Measurements from ENCODE around the gene LINGO4.

LINGO4 gene

DNA sequence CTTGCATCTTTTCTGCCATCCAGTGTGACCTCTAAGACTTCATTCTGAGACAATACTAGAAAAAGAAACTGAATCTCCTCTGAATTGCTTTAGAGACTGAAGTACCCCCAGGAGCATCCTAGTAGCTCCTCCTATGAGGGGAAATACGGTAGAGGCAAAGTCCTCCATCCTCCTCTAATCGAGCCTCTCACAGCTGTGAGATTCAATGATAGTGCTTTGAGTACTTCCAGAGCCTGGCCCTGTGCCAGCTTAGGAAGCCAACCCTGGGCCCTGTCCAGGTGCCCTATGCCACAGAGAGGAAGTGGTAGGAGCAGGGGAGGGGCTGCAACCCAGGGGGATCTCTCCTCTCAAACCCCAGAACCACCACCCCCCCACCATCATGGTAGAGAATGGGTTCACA is 15.7 kb upstream of the LINGO4 start:
- no peaks in the 10 kb centered on the region for H3K36me3 ChIP-seq (ENCODE audit: control insufficient read depth, insufficient read depth, low read length, severe bottlenecking)
- H3K4me1 ChIP-seq (ENCODE audit: control insufficient read depth, insufficient read depth, low read length) = peaks cover 30% of the 10 kb centered on the region
- no peak overlapping the region for H3K4me3 ChIP-seq (ENCODE audit: low read length)
- H3K9ac ChIP-seq (ENCODE audit: low read length) = no peak overlapping the region
- H3K9me3 ChIP-seq (ENCODE audit: control insufficient read depth, low read length) = no peaks in the 10 kb centered on the region
- peaks cover 39% of the 10 kb centered on the region for H3K27me3 ChIP-seq (replicated peaks; ENCODE audit: control insufficient read depth, insufficient read depth, low read length)
- no peak for DNase-seq (ENCODE audit: low read depth)

GRCh38 chr1:151819976-151820623 is 14.9 kb upstream of the LINGO4 start:
- Histone ChIP-seq H3K36me3 (ENCODE audit: control insufficient read depth, insufficient read depth, low read length, severe bottlenecking) (no peaks in the 10 kb centered on the region), H3K9me3 (ENCODE audit: control insufficient read depth, low read length) (no peaks in the 10 kb centered on the region), H3K4me3 (ENCODE audit: low read length) (no peak overlapping the region), H3K4me1 (ENCODE audit: control insufficient read depth, insufficient read depth, low read length) (peaks cover 22% of the 10 kb centered on the region), H3K9ac (ENCODE audit: low read length) (no peak overlapping the region), H3K27me3 (replicated peaks; ENCODE audit: control insufficient read depth, insufficient read depth, low read length) (peaks cover 46% of the 10 kb centered on the region)
- no peak for DNase-seq (ENCODE audit: low read depth)

DNA sequence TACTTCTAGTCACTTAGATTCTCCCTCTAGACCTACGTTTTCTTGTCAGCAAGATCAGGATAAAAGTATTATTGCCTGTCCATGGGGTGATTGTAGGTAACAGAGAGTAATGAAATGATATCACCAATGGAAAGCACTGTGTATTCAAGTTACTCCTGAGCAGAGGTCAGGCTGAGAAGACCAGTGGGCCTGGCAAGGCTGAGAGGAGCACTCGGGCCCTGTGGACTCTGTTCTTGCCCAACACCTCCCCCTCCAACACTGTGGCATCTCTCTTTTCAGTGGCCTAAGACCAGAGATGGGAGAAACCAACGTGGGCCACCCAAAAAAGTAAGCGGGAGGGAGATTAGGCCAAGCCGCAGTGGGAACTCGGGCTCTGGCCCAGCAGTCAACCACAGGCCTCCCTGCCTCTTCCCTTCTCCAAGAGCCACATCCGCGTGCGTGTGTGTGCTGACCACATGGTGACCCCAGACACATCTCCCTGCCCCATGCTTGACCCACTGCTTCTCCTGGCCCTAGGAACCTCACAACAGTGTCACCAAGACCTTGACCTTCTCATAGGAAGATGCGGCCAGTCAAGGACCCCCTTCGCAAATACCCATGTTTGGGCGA is 14.1 kb upstream of the LINGO4 start:
- H3K27me3 ChIP-seq (replicated peaks; ENCODE audit: control insufficient read depth, insufficient read depth, low read length) = peaks cover 49% of the 10 kb centered on the region

DNA sequence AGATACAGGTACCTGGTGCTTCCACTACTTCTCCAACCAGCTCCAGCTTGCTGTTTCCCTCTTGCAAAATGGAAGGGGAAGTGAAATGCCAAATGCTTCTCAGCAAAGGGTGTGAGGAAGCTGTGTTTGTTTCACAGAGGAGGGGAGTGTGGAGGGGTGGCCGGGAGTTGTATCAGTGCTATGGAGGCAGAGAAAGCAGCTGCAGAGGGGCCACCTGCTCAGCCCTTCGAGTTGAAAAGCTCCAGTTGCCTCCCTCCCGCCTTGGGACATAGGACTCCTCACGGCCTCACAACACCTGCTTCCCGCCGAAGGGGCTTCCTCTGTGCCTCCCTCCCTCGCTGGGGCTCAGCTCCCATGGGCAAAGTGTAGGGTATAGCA is 12.1 kb upstream of the LINGO4 start:
- H3K4me1 ChIP-seq (ENCODE audit: control insufficient read depth, insufficient read depth, low read length) = peaks cover 20% of the 10 kb centered on the region
- no peaks in the 10 kb centered on the region for H3K9me3 ChIP-seq (ENCODE audit: control insufficient read depth, low read length)
- H3K9ac ChIP-seq (ENCODE audit: low read length) = no peak overlapping the region
- no peak overlapping the region for H3K4me3 ChIP-seq (ENCODE audit: low read length)
- no peaks in the 10 kb centered on the region for H3K36me3 ChIP-seq (ENCODE audit: control insufficient read depth, insufficient read depth, low read length, severe bottlenecking)
- H3K27me3 ChIP-seq (replicated peaks; ENCODE audit: control insufficient read depth, insufficient read depth, low read length) = peaks cover 49% of the 10 kb centered on the region
- DNase-seq (ENCODE audit: low read depth) = no peak

More for the DNA sequence above, 14.1 kb upstream of the LINGO4 start:
- no peak overlapping the region for H3K9ac ChIP-seq (ENCODE audit: low read length)
- H3K36me3 ChIP-seq (ENCODE audit: control insufficient read depth, insufficient read depth, low read length, severe bottlenecking) = no peaks in the 10 kb centered on the region
- DNase-seq (ENCODE audit: low read depth) = no peak
- peaks cover 20% of the 10 kb centered on the region for H3K4me1 ChIP-seq (ENCODE audit: control insufficient read depth, insufficient read depth, low read length)
- no peak overlapping the region for H3K4me3 ChIP-seq (ENCODE audit: low read length)
- no peaks in the 10 kb centered on the region for H3K9me3 ChIP-seq (ENCODE audit: control insufficient read depth, low read length)

DNA sequence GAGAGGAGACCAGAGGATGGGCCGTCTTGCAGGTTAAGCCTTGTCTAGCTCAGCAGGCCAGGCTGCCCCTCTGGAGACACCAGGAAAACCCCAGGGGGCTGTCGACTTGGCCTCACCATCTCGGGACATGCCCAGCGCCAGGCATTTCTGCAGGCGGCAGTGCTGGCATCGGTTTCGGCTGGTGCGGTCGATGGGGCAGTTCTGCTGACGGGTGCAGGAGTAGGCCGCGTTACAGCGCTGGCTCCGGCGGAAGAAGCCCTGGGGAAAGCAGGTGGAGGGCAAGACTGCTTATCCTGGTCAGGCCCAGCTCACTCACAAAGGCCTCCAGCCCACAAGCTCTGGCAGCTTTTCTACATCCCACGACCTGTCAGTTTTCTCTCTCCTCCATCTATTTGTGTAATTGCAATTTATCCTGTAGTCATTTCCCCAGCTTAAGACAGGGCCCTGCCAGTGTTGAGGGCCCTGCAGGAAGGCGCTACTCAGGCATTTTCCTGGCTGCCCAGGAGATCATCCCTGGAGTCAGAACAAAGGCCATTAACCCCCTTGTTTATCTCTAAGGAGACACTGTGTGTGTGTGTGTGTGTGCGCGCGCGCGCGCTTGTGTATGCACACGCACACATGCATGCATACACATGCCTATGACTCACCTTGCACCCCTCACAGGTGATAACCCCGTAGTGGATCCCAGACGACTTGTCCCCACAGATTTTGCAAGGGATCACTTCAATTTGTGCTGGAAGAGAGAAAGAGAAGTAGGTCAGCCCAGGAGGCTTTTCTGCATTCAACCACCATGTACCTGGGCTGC is 11.5 kb upstream of the LINGO4 start:
- no peak for DNase-seq (ENCODE audit: low read depth)
- Histone ChIP-seq H3K9ac (ENCODE audit: low read length) (no peak overlapping the region), H3K4me1 (ENCODE audit: control insufficient read depth, insufficient read depth, low read length) (peaks cover 20% of the 10 kb centered on the region), H3K9me3 (ENCODE audit: control insufficient read depth, low read length) (no peaks in the 10 kb centered on the region), H3K27me3 (replicated peaks; ENCODE audit: control insufficient read depth, insufficient read depth, low read length) (peaks cover 49% of the 10 kb centered on the region), H3K4me3 (ENCODE audit: low read length) (no peak overlapping the region), H3K36me3 (ENCODE audit: control insufficient read depth, insufficient read depth, low read length, severe bottlenecking) (no peaks in the 10 kb centered on the region)

- Histone ChIP-seq H3K4me3 (ENCODE audit: low read length) (no peak overlapping the region), H3K27me3 (replicated peaks; ENCODE audit: control insufficient read depth, insufficient read depth, low read length) (peaks cover 49% of the 10 kb centered on the region), H3K9ac (ENCODE audit: low read length) (no peak overlapping the region), H3K4me1 (ENCODE audit: control insufficient read depth, insufficient read depth, low read length) (peaks cover 21% of the 10 kb centered on the region), H3K9me3 (ENCODE audit: control insufficient read depth, low read length) (no peaks in the 10 kb centered on the region), H3K36me3 (ENCODE audit: control insufficient read depth, insufficient read depth, low read length, severe bottlenecking) (no peaks in the 10 kb centered on the region)
- DNase-seq (ENCODE audit: low read depth) = no peak
Observed at GRCh38 chr1:151815716-151816327, 10.6 kb upstream of the LINGO4 start.

DNA sequence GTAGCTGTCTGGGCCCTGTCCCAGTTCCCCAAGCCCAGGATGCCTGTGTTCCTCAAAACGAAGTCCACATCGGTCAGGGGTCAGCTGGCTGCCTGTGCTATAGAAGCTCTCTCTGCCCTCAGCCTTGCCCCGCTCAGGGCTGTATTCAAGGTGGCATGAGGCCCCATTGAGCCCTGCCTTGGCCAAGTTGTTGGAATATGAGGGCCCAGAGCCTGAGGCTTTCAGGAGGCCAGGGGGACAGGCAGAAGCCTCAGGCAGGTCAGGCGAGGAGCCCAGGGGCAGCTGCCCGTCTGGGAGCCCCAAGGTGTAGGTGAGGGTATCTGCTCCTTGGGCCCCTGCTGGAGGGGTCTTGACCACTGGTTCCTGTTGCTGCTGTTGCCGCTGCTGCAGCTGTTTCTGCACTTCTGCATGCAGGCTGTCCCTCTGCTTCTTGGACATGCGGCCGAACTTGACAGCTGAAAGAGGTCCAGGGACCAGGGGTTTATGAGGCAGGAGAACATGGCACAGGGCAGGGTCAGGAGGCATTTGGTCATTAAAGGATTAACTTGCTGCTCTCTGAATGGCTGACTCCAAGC is 9.8 kb upstream of the LINGO4 start:
- no peaks in the 10 kb centered on the region for H3K36me3 ChIP-seq (ENCODE audit: control insufficient read depth, insufficient read depth, low read length, severe bottlenecking)
- no peak overlapping the region for H3K9ac ChIP-seq (ENCODE audit: low read length)
- H3K27me3 ChIP-seq (replicated peaks; ENCODE audit: control insufficient read depth, insufficient read depth, low read length) = peaks cover 49% of the 10 kb centered on the region
- no peak overlapping the region for H3K4me3 ChIP-seq (ENCODE audit: low read length)
- H3K9me3 ChIP-seq (ENCODE audit: control insufficient read depth, low read length) = no peaks in the 10 kb centered on the region
- DNase-seq (ENCODE audit: low read depth) = no peak
- H3K4me1 ChIP-seq (ENCODE audit: control insufficient read depth, insufficient read depth, low read length) = peaks cover 20% of the 10 kb centered on the region

- Histone ChIP-seq H3K27me3 (replicated peaks; ENCODE audit: control insufficient read depth, insufficient read depth, low read length) (peaks cover 49% of the 10 kb centered on the region), H3K9ac (ENCODE audit: low read length) (no peak overlapping the region), H3K9me3 (ENCODE audit: control insufficient read depth, low read length) (no peaks in the 10 kb centered on the region), H3K4me3 (ENCODE audit: low read length) (no peak overlapping the region), H3K36me3 (ENCODE audit: control insufficient read depth, insufficient read depth, low read length, severe bottlenecking) (no peaks in the 10 kb centered on the region), H3K4me1 (ENCODE audit: control insufficient read depth, insufficient read depth, low read length) (peaks cover 20% of the 10 kb centered on the region)
- DNase-seq (ENCODE audit: low read depth) = no peak
Observed at GRCh38 chr1:151814426-151814825, 9.2 kb upstream of the LINGO4 start.

GRCh38 chr1:151813271-151813977 is 8.2 kb upstream of the LINGO4 start:
- Histone ChIP-seq H3K4me3 (ENCODE audit: low read length) (no peak overlapping the region), H3K9me3 (ENCODE audit: control insufficient read depth, low read length) (no peaks in the 10 kb centered on the region), H3K9ac (ENCODE audit: low read length) (no peak overlapping the region), H3K27me3 (replicated peaks; ENCODE audit: control insufficient read depth, insufficient read depth, low read length) (peaks cover 48% of the 10 kb centered on the region), H3K36me3 (ENCODE audit: control insufficient read depth, insufficient read depth, low read length, severe bottlenecking) (no peaks in the 10 kb centered on the region), H3K4me1 (ENCODE audit: control insufficient read depth, insufficient read depth, low read length) (peaks cover 23% of the 10 kb centered on the region)
- DNase-seq (ENCODE audit: low read depth) = no peak

DNA sequence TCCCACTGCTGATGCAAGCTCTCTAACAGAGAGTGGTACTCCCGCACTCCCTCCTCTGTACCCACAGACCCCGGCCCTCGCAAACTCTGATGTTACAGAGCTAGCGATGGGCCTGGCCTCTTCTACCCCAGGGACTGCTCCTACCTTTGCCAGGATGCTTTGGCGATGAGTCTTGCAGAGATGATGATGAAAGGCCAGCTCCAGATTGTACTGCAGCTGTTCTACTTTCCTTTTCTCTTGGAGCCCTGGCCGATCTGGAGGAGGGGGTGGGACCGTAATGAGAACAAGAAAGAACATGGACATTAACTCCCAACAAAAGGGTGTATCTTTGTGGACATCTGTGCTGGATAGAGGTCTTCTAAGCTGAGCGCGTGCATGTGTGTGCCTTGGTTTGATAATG is 6.0 kb upstream of the LINGO4 start:
- Histone ChIP-seq H3K36me3 (ENCODE audit: control insufficient read depth, insufficient read depth, low read length, severe bottlenecking) (no peaks in the 10 kb centered on the region), H3K27me3 (replicated peaks; ENCODE audit: control insufficient read depth, insufficient read depth, low read length) (peaks cover 54% of the 10 kb centered on the region), H3K4me3 (ENCODE audit: low read length) (peak overlapping the region; percentile 10), H3K9ac (ENCODE audit: low read length) (no peak overlapping the region), H3K4me1 (ENCODE audit: control insufficient read depth, insufficient read depth, low read length) (peaks cover 23% of the 10 kb centered on the region), H3K9me3 (ENCODE audit: control insufficient read depth, low read length) (no peaks in the 10 kb centered on the region)
- DNase-seq (ENCODE audit: low read depth) = no peak
